HG02973 (cell line): ENCODE data around the gene SEPTIN1.
"Not testable (repeated sequence)": the region's sequence is repeated elsewhere in the genome, so short reads cannot be mapped to it uniquely, and the experiment has no call there.

Experiments used
- ATAC-seq: cut with Tn5 transposase; IDR thresholded peaks from one replicate; pipeline ENCODE4 v1.9.1; 2021; ENCODE audit warnings: moderate library complexity; ENCODE audit not compliant: unreplicated experiment

The SEPTIN1 gene

GRCh38 chr16:30401768-30402425 is 19.5 kb upstream of the SEPTIN1 start:
- no peak for ATAC-seq

GRCh38 chr16:30399435-30400186 is 17.2 kb upstream of the SEPTIN1 start:
- ATAC-seq, result no peak

GRCh38 chr16:30398661-30399434 is 16.5 kb upstream of the SEPTIN1 start:
- ATAC-seq, result no peak

- ATAC-seq, result no peak
Observed at GRCh38 chr16:30397776-30398660, 15.7 kb upstream of the SEPTIN1 start.

GRCh38 chr16:30397056-30397455 is 14.7 kb upstream of the SEPTIN1 start:
- ATAC-seq, result no peak

- ATAC-seq, result not testable (repeated sequence)
Observed at GRCh38 chr16:30396627-30397026, 14.3 kb upstream of the SEPTIN1 start.

GRCh38 chr16:30395992-30396585 is 13.7 kb upstream of the SEPTIN1 start:
- ATAC-seq, result peak; percentile 10

- ATAC-seq, result peak; percentile 46
Observed at GRCh38 chr16:30395155-30395991, 13.0 kb upstream of the SEPTIN1 start, which contains the start of gene ZNF48. ZNF48 (plus strand) TSS chr16:30395420; CDS start chr16:30395795, 375 bp downstream.

- no peak for ATAC-seq
Observed at GRCh38 chr16:30394592-30395154, 12.3 kb upstream of the SEPTIN1 start.

GRCh38 chr16:30383521-30383920 is 1.2 kb upstream of the SEPTIN1 start:
- no peak for ATAC-seq

- no peak for ATAC-seq
Observed at GRCh38 chr16:30381291-30382041, 895 bp downstream of the SEPTIN1 start.

- ATAC-seq, result no peak
Observed at GRCh38 chr16:30380803-30381208, 1.6 kb downstream of the SEPTIN1 start.

GRCh38 chr16:30380072-30380802 is 2.1 kb downstream of the SEPTIN1 start:
- ATAC-seq, result no peak

- ATAC-seq, result no peak
Observed at GRCh38 chr16:30379158-30379783, 3.1 kb downstream of the SEPTIN1 start.

GRCh38 chr16:30378236-30379157 is 3.9 kb downstream of the SEPTIN1 start:
- ATAC-seq, result peak; percentile 78

- ATAC-seq, result peak; percentile 7
Observed at GRCh38 chr16:30377812-30378235, 4.5 kb downstream of the SEPTIN1 start.
